Natural killer cell (primary cell): ENCODE results near the gene PIKFYVE. TPM values are rescaled to one million over a fixed set of nuclear protein-coding genes. Genes with fewer than 3 reads are reported as not detected.
"Not testable (repeated sequence)": the region's sequence is repeated elsewhere in the genome, so short reads cannot be mapped to it uniquely, and the experiment has no call there.

Experiments used
- ATAC-seq, 3 donors: fragments of 150-1000 bp in 2 of 3; fragments of 200-7000 bp in 1 of 3; cut with Tn5 transposase; 1 replicate in 1 of 3; 2 replicates in 2 of 3; pipeline ENCODE4 v1.10.0; 2021; ENCODE audit warnings: mild to moderate bottlenecking in 2 of 3, moderate library complexity in 2 of 3
- DNase-seq, 2 donors: peaks; one replicate each; pipeline versions ENCODE4 v3.0.0 to v3.0.0-alpha.2; 2013 to 2021; ENCODE audit warnings: mixed read lengths in 1 of 2
- H3K27ac ChIP-seq: one replicate; pipeline ENCODE4 v1.5.1; 2013; ENCODE audit warnings: mild to moderate bottlenecking, low read length
- H3K27me3 ChIP-seq: one replicate; pipeline ENCODE4 v1.6.1; 2013; ENCODE audit warnings: low read length; ENCODE audit not compliant: control insufficient read depth, insufficient read depth
- H3K36me3 ChIP-seq: one replicate; pipeline ENCODE4 v1.6.1; 2013; ENCODE audit warnings: low read length; ENCODE audit not compliant: control insufficient read depth, insufficient read depth
- H3K4me1 ChIP-seq: one replicate; pipeline ENCODE4 v1.6.1; 2013; ENCODE audit warnings: low read length; ENCODE audit not compliant: control insufficient read depth, insufficient read depth
- H3K4me3 ChIP-seq: one replicate; pipeline ENCODE4 v1.5.1; 2013; ENCODE audit warnings: low read length
- H3K9me3 ChIP-seq: one replicate; pipeline ENCODE4 v1.6.1; 2013; ENCODE audit warnings: low read length; ENCODE audit not compliant: control insufficient read depth, insufficient read depth
- H3K27ac Mint-ChIP-seq, 2 donors: one replicate each; pipeline ENCODE4 v1.8.0; 2022; ENCODE audit warnings: mild to moderate bottlenecking in 2 of 2, mixed read lengths in 2 of 2, moderate library complexity in 1 of 2
- H3K27me3 Mint-ChIP-seq, 2 donors: one replicate each; pipeline ENCODE4 v1.8.0; 2022; ENCODE audit warnings: low read depth in 2 of 2, mixed read lengths in 2 of 2
- H3K36me3 Mint-ChIP-seq: one replicate; pipeline ENCODE4 v1.8.0; 2022; ENCODE audit warnings: mixed read lengths
- H3K4me1 Mint-ChIP-seq, 2 donors: one replicate each; pipeline ENCODE4 v1.8.0; 2022; ENCODE audit warnings: mixed read lengths in 2 of 2
- H3K4me3 Mint-ChIP-seq: one replicate; pipeline ENCODE4 v1.8.0; 2022; ENCODE audit warnings: mild to moderate bottlenecking, moderate library complexity, mixed read lengths
- H3K9me3 Mint-ChIP-seq, 2 donors: one replicate each; pipeline ENCODE4 v1.8.0; 2022; ENCODE audit warnings: mixed read lengths in 2 of 2
- WGBS: methylation state at CpG from one replicate; pipeline ENCODE4 v1.1.7; 2013; ENCODE audit warnings: missing lambda C conversion rate; ENCODE audit not compliant: insufficient coverage; 5-methylcytosine and 5-hydroxymethylcytosine counted together
- intact Hi-C: fragments of 100-400 bp; cut with micrococcal nuclease; formaldehyde crosslinking; loops from one replicate; pipeline ENCODE4 v1.14.2; 2022
- total RNA-seq, 4 donors: library from RNA; stranded (reverse); fragments of 120-200 nt in 1 of 4; gene quantifications; one replicate each; pipeline versions ENCODE4 v1.2.3 to v1.2.4, GENCODE V29; 2013 to 2022
- TF ChIP-seq, protein P1 (sequence below): fragments of 200-600 bp; IDR thresholded peaks from one replicate; pipeline ENCODE4 v1.8.0; 2022; ENCODE audit warnings: antibody characterized with exemption

Gene PIKFYVE
- total RNA-seq, 3 donors from 2014 or later (not counting 1 experiment from before 2014, with no cell fraction given): 38.9 to 48.7 (median 39.2) TPM

DNA sequence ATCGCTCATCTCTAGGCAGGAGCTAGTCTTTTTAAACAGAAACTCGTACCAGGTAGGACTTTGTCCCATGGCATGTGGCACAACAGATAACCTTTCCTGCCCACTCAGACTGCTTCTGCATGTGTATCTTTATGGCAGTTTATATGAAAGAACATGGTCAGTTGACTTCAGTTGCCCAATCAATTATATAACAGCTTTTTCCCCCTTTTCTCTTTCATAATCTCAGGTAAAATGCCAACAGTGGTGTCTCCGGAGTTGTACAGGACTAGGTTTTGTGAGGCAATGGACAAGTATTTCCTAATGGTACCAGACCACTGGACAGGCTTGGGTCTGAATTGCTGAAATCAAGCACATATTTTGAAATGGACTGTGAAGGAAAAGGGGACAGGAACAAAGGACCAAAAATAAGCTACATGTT lies 88.9 kb downstream of the PIKFYVE start:
- H3K4me3 Mint-ChIP-seq: no peak overlapping the region
- no peak for DNase-seq
- ATAC-seq: no peak
- no peaks in the 10 kb centered on the region for H3K27me3 Mint-ChIP-seq
- H3K36me3 Mint-ChIP-seq: peaks cover 18% of the 10 kb centered on the region
- Histone ChIP-seq H3K4me3 (no peak overlapping the region), H3K27me3 (no peaks in the 10 kb centered on the region), H3K9me3 (no peaks in the 10 kb centered on the region), H3K36me3 (peaks cover 61% of the 10 kb centered on the region), H3K4me1 (no peaks in the 10 kb centered on the region), H3K27ac (no peak overlapping the region)
- intact Hi-C loops: no loop called here
- no peaks in the 10 kb centered on the region for H3K9me3 Mint-ChIP-seq
- peaks cover 0 to 6% of the 10 kb centered on the region in 2 donors for H3K4me1 Mint-ChIP-seq
- 100% methylated on average over 3 of the region's 3 CpGs for WGBS
- TF ChIP-seq, protein P1, sequence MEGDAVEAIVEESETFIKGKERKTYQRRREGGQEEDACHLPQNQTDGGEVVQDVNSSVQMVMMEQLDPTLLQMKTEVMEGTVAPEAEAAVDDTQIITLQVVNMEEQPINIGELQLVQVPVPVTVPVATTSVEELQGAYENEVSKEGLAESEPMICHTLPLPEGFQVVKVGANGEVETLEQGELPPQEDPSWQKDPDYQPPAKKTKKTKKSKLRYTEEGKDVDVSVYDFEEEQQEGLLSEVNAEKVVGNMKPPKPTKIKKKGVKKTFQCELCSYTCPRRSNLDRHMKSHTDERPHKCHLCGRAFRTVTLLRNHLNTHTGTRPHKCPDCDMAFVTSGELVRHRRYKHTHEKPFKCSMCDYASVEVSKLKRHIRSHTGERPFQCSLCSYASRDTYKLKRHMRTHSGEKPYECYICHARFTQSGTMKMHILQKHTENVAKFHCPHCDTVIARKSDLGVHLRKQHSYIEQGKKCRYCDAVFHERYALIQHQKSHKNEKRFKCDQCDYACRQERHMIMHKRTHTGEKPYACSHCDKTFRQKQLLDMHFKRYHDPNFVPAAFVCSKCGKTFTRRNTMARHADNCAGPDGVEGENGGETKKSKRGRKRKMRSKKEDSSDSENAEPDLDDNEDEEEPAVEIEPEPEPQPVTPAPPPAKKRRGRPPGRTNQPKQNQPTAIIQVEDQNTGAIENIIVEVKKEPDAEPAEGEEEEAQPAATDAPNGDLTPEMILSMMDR: no peak
- H3K27ac Mint-ChIP-seq: no peak overlapping the region

DNA sequence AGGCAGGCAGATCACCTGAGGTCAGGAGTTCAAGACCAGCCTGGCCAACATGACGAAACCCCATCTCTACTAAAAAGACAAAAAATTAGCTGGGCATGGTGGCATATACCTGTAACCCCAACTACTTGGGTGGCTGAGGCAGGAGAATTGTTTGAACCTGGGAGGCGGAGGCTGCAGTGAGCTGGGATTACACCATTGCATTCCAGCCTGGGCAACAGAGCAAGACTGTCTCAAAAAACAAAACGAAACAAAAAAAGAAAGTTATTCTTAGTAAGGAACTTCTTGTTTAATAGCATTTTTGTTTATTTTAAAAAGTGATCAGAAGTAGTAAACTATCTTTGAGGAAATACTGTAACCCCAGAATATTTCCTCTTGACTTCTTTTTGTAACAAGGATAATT lies 90.4 kb downstream of the PIKFYVE start:
- Mint-ChIP-seq H3K27ac (peak overlapping the region in 1 of 2 donors; percentile 72), H3K36me3 (peaks cover 18% of the 10 kb centered on the region)
- H3K4me1 ChIP-seq, H3K27me3 ChIP-seq, H3K4me3 Mint-ChIP-seq, H3K9me3 ChIP-seq, H3K4me1 Mint-ChIP-seq, H3K4me3 ChIP-seq, H3K27me3 Mint-ChIP-seq, DNase-seq, H3K9me3 Mint-ChIP-seq, ATAC-seq, intact Hi-C loops, H3K27ac ChIP-seq: not testable (repeated sequence)
- WGBS: 92% methylated on average over 2 of the region's 3 CpGs
- peaks cover 49% of the 10 kb centered on the region for H3K36me3 ChIP-seq

DNA sequence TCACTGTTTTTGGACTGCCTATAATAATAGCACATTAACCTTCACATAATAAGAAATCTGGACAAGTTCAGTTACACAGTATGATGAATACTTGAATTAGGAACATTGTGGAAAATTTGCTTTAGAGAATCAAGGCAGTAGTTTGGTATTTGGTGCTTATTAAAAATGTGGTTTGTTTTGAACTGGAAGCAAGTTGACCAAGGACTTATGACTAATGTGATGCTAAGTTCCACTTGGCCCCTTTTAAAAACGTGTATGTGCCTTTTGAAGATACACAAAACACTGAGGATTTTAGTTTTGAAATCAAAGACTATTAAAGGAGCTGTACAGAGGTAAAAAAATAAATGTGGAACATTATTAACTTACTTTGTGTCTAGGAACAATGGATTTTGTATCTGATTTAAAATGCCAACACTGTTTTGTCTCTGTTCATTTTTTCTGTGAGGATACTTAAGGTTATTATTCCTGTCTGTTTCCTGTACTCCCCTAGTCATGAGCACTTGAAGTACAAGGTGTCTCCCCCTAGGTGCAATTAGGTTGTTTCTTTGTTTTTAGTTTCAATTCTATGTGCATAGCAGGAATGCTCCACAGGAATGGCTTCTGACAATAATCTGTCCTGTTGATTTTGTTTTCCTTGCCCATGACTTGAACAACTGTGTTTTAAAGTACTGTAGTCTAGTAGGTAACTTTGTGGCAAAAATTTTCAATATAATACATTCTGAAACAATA lies 91.0 kb downstream of the PIKFYVE start:
- peaks cover 18% of the 10 kb centered on the region for H3K36me3 Mint-ChIP-seq
- Histone ChIP-seq H3K4me3 (no peak overlapping the region), H3K27ac (no peak overlapping the region), H3K36me3 (peaks cover 43% of the 10 kb centered on the region), H3K27me3 (no peaks in the 10 kb centered on the region), H3K9me3 (no peaks in the 10 kb centered on the region), H3K4me1 (no peaks in the 10 kb centered on the region)
- 24% methylated on average over 1 of the region's 1 CpG for WGBS
- H3K4me1 Mint-ChIP-seq: peaks cover 0 to 6% of the 10 kb centered on the region in 2 donors
- intact Hi-C loops: no loop called here
- DNase-seq (no peak), ATAC-seq (no peak)
- TF ChIP-seq, protein P1: no peak
- H3K4me3 Mint-ChIP-seq: no peak overlapping the region
- H3K9me3 Mint-ChIP-seq: no peaks in the 10 kb centered on the region
- H3K27ac Mint-ChIP-seq: peak overlapping the region in 1 of 2 donors; percentile 72
- no peaks in the 10 kb centered on the region for H3K27me3 Mint-ChIP-seq

GRCh38 chr2:208358758-208359631 lies 92.9 kb downstream of the PIKFYVE start:
- no peaks in the 10 kb centered on the region for H3K9me3 Mint-ChIP-seq
- TF ChIP-seq, protein P1: no peak
- Histone ChIP-seq H3K27me3 (no peaks in the 10 kb centered on the region), H3K27ac (no peak overlapping the region), H3K9me3 (no peaks in the 10 kb centered on the region), H3K36me3 (peaks cover 23% of the 10 kb centered on the region), H3K4me3 (peak overlapping the region; percentile 21), H3K4me1 (no peaks in the 10 kb centered on the region)
- peak overlapping the region; percentile 72 to 82 for H3K27ac Mint-ChIP-seq
- H3K36me3 Mint-ChIP-seq: peaks cover 8% of the 10 kb centered on the region
- intact Hi-C loops: no loop called here
- no peaks in the 10 kb centered on the region for H3K27me3 Mint-ChIP-seq
- DNase-seq (no peak), ATAC-seq (peak in 1 of 3 donors; percentile 7)
- WGBS: 94% methylated on average over 10 of the region's 10 CpGs
- H3K4me3 Mint-ChIP-seq: peak overlapping the region; percentile 78
- H3K4me1 Mint-ChIP-seq: peaks cover 8 to 16% of the 10 kb centered on the region in 2 donors
